Measurements from ENCODE around the gene GTPBP2.

DNA sequence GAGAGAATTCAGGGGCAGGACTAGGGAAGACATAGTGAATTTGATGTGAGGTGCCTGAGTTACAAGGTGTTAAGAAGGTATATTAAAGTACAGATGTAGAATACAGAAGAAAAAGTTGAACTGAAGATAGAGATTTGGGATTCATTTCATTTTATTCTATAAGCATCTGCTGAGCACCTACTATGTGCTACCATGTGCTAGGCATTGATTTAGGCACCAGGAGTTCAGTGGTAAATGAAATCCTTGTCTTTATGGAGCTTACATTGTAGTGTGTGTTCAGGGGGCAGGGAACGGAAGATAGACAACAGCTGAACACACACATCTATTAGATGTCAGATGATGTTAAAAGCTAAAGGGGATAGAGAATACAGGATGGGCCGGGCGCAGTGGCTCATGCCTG is 18.5 kb upstream of the GTPBP2 start:
- TF ChIP-seq POLR2AphosphoS5 (IDR thresholded peaks at IDR 0.05; ENCODE audit: insufficient read depth in 1 of 2, low read depth in 1 of 2) = no peak
- TF ChIP-seq, protein P1, sequence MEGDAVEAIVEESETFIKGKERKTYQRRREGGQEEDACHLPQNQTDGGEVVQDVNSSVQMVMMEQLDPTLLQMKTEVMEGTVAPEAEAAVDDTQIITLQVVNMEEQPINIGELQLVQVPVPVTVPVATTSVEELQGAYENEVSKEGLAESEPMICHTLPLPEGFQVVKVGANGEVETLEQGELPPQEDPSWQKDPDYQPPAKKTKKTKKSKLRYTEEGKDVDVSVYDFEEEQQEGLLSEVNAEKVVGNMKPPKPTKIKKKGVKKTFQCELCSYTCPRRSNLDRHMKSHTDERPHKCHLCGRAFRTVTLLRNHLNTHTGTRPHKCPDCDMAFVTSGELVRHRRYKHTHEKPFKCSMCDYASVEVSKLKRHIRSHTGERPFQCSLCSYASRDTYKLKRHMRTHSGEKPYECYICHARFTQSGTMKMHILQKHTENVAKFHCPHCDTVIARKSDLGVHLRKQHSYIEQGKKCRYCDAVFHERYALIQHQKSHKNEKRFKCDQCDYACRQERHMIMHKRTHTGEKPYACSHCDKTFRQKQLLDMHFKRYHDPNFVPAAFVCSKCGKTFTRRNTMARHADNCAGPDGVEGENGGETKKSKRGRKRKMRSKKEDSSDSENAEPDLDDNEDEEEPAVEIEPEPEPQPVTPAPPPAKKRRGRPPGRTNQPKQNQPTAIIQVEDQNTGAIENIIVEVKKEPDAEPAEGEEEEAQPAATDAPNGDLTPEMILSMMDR (IDR thresholded peaks at IDR 0.05) = no peak
